Measurements from ENCODE around the gene IRX6.
A peak's percentile ranks its signal among the peaks of the same experiment; 100 is the strongest.

- TF ChIP-seq CTCF (conservative IDR thresholded peaks at IDR 0.05; ENCODE audit: low read depth in 2 of 2), result no peak
- TF ChIP-seq EZH2 (IDR thresholded peaks at IDR 0.05; ENCODE audit: low read depth, unreplicated experiment), result peak; percentile 66
- no peak for TF ChIP-seq POLR2AphosphoS5 (IDR thresholded peaks at IDR 0.05; ENCODE audit: low read depth)
Observed at GRCh38 chr16:55330781-55331647, 7.0 kb downstream of the IRX6 start.

Data from GM23338 (cell line).